Skin epidermis (tissue), 12 donors: ENCODE results near the gene GSN.

Experiments
- H3K27ac ChIP-seq, 21 experiments: fragments of 200-600 bp; sonication (generic) in 11 of 21; one replicate each; pipeline ENCODE4 v1.5.0; 2020; ENCODE audit warnings: mild to moderate bottlenecking in 3 of 21, inconsistent platforms in 2 of 21, moderate library complexity in 2 of 21
- H3K4me3 ChIP-seq, 7 experiments: fragments of 200-600 bp; sonication (generic) in 2 of 7; one replicate each; pipeline ENCODE4 v1.5.0; 2020; ENCODE audit warnings: inconsistent platforms in 2 of 7, mild to moderate bottlenecking in 2 of 7, moderate library complexity in 1 of 7

GSN gene

GRCh38 chr9:121313458-121314152 lies 45.6 kb downstream of the GSN start:
- Histone ChIP-seq H3K27ac (peak overlapping the region in 1 of 21 experiments; percentile 21), H3K4me3 (no peak overlapping the region)

DNA sequence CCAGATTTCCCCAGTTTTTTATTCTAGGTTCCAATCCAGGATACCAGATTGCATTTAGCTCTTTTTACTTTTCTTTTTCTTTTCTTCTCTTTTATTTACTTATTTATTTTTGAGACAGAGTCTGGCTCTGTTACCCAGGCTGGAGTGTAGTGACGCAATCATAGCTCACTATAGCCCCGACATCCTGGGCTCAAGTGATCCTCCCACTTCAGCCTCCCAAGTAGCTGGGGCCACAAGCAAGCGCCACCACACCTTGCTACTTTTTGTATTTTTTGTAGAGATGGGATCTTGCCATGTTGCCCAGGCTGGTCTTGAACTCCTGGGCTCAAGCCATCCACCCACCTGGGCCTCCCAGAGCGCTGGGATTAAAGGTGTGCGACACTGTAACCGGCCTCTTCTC lies 48.4 kb downstream of the GSN start:
- Histone ChIP-seq H3K4me3 (no peak overlapping the region), H3K27ac (peak overlapping the region in 5 of 21 experiments; percentile 26 to 78 (median 38))

DNA sequence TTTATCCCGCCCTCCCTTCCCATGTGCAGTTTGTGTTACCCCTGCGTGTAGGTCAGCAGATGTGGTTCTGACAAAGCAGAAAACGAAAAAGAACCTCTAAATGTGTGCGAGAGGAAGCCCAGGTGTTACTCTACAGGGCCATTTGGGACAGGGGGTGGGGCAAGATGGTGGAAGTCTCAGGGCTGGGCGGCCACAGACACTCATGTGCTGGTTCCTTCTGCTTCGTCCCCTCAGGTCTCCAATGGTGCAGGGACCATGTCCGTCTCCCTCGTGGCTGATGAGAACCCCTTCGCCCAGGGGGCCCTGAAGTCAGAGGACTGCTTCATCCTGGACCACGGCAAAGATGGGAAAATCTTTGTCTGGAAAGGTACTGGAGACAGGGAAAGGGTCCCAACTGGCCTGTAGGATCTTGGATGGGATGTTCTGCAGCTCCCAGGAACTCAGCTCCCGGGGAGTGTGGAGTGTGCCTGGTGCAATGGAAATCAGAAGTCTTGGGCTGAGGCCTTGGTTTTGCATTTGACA lies 49.0 kb downstream of the GSN start:
- Histone ChIP-seq H3K4me3 (no peak overlapping the region), H3K27ac (peak overlapping the region in 7 of 21 experiments; percentile 26 to 78 (median 61))

DNA sequence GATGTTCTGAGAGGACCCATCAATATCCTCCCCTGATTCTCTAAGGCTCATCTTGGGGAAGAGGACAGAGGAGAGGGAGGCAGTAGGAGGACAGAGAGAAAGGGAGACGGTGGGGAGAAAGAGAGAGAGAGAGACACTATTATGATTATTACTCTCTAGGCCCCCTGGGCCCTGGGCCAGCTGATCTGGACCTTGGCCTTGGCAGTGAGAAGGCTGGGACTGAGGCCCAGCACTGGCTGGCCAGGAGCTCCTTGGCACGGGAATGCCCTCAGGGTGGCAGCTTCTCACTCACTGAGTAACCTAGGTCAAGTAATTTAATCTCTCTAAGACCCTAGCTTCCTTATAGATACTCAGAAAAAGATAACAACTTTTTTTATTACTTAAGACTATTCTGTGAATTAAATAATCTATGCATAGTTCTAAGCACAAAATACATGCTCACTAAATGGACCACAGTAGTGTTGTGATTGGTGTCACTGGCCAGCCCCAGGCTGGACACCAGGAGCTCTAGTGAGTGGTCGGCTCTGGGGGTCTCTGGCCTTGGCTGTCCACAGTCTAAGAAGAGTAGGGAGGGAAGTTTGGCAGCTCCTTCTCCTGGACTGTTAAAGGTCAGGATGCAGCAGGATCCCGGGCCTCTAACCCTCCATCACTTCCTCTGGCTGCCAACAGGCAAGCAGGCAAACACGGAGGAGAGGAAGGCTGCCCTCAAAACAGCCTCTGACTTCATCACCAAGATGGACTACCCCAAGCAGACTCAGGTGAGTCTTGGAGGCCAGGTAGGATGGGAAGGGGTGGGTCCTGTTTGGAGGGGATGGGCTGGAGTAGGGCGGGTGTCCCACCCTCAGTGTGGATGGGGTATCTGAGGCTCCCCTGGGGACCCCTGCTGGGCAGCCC lies 50.0 kb downstream of the GSN start:
- H3K27ac ChIP-seq, result peak overlapping the region in 10 of 21 experiments; percentile 27 to 78 (median 62)
- no peak overlapping the region for H3K4me3 ChIP-seq

GRCh38 chr9:121318631-121319382 lies 50.8 kb downstream of the GSN start:
- H3K27ac ChIP-seq, result peak overlapping the region in 8 of 21 experiments; percentile 27 to 78 (median 64)
- no peak overlapping the region for H3K4me3 ChIP-seq

DNA sequence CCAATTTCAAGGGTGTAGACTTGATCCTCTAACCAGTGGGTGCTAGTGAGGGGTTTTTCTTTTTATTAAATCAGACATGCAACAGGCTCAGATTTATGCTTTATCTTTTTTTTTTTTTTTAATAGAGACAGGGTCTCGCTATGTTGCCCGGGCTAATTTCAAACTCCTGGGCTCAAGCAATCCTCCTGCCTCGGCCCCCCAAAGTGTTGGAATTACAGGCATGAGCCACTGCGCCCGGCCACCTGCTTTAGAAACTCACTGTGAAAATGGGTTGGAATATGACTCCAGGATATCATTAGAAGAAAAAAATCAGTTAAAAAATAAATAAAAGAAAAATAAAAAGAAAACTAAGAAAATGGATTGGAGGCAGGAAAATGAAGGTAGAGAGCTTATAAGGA lies 51.4 kb downstream of the GSN start:
- Histone ChIP-seq H3K27ac (peak overlapping the region in 6 of 21 experiments; percentile 21 to 78 (median 68)), H3K4me3 (no peak overlapping the region)

DNA sequence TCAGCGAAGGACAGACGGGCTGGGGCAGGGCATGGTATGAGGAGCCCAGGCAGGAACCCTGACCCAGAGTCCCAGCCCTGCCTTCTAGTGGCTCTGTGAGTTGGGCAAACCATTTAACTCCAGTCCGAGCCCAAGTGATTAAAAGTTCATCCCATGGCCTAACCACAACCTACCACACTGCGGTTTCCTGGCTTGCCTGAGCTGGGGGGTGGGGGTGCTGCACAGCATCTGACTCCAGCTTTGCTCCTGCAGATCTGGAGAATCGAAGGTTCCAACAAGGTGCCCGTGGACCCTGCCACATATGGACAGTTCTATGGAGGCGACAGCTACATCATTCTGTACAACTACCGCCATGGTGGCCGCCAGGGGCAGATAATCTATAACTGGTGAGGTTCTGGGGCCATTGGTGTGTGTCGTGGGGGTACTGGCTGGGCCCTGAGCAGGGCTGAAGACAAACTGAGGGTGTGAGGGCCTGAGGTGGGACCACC lies 53.1 kb downstream of the GSN start:
- H3K27ac ChIP-seq, result peak overlapping the region in 16 of 21 experiments; percentile 10 to 93 (median 57)
- H3K4me3 ChIP-seq, result no peak overlapping the region

DNA sequence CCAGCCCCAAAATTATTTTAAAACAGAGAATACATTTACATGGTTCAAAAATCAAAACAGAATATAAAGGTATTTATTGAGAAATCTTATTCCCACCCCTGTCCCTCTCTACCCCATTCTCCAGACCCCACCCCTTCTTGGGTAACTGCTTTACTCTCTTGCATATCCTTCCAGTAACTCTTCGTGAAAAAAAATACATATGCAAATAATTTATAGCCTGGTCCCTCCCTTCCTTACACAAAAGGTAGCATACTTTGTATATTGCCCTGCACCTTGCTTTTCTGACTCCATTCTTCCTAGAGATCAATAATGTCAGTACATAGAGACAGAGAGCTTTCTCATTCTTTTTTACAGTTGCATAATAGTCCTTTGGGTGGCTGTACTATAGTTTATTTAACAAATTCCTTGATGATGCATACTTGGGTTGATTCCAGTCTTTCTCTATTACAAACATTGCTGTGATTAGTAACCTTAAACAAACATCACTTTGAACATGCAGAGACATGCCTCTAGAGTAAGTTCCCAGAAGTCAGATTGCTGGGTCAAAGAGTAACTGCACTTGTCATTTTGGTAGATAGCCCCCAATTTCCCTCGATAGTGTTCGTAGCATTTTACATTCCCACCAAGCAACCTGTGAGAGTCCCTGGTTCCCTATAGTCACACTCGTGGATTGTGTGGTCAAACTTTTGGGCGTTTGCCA lies 54.2 kb downstream of the GSN start:
- no peak overlapping the region for H3K4me3 ChIP-seq
- peak overlapping the region in 18 of 21 experiments; percentile 32 to 93 (median 67) for H3K27ac ChIP-seq

DNA sequence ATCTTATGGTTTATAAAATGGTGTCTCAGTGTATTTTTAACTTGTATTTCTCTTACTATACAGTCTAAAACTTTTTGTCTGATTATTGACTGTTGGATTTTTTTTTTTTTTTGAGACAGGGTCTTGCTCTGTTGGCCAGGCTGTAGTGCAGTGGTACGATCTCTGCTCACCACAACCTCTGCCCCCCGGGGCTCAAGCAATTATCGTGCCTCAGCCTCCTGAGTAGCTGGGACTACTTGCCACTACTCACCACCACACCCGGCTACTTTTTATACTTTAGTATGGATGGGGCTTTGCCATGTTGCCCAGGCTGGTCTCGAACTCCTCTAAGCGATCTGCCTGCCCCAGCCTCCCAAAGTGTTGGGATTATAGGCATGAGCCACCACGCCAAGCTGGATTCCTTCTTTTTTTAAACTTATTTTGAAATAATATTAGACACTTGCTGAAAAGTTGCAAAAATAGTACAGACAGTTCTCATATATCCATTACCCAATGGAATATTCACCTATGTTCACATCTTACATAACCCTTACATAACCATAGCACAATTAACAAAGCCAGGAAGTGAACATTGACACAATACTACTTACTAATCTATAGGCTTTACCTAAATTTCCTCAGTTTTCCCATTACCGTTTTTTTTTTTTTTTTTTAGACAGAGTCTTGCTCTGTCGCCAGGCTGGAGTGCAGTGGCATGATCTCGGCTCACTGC lies 54.9 kb downstream of the GSN start:
- H3K27ac ChIP-seq, result peak overlapping the region in 18 of 21 experiments; percentile 24 to 93 (median 67)
- H3K4me3 ChIP-seq, result no peak overlapping the region

- H3K4me3 ChIP-seq, result no peak overlapping the region
- H3K27ac ChIP-seq, result peak overlapping the region in 11 of 21 experiments; percentile 24 to 93 (median 79)
Observed at GRCh38 chr9:121323449-121324151, 55.6 kb downstream of the GSN start.

GRCh38 chr9:121324316-121324715 lies 56.4 kb downstream of the GSN start:
- Histone ChIP-seq H3K27ac (peak overlapping the region in 12 of 21 experiments; percentile 5 to 93 (median 84)), H3K4me3 (no peak overlapping the region)

DNA sequence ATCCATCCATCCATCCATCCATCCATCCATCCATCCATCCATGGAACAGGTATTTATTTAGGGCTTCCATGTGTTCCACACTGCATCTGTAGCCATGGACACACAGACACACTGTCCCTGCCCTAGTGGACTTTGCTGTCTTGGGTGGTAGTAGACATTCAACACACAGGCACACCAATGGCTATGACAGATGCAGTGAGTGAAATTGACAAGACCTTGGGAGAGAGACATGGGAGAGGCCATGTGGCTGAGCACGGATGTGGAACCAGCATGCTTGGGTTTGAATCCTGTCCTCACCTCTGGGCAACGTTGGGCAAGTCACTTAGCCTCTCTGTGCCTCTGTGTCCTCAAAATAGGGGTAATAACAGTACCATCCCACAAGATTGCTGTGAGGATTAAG lies 56.8 kb downstream of the GSN start:
- H3K27ac ChIP-seq, result peak overlapping the region in 17 of 21 experiments; percentile 5 to 93 (median 81)
- no peak overlapping the region for H3K4me3 ChIP-seq

DNA sequence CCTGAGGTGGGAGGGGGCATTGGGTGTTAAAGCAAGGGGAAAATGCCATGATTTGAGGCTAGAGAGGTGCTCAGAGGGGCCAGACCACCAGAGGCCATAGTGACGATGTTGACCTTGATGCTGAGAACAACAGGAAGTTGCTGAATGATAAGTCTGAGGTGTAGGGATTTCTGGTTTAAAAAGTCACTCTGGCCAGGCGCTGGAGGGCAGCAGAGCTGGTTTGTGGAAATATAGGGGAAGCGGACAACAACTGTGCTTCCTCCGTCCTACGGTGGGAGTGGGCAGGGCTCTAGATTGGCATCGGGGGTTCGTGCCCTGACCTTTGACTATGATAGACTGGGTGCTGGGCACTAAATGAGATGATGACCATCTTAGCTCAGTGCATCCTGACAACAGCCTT lies 57.4 kb downstream of the GSN start:
- no peak overlapping the region for H3K4me3 ChIP-seq

GRCh38 chr9:121326130-121326838 lies 58.3 kb downstream of the GSN start:
- Histone ChIP-seq H3K4me3 (no peak overlapping the region), H3K27ac (peak overlapping the region in 19 of 21 experiments; percentile 37 to 93 (median 79))

More for the DNA sequence above, 57.4 kb downstream of the GSN start:
- H3K27ac ChIP-seq, result peak overlapping the region in 20 of 21 experiments; percentile 37 to 93 (median 78)

GRCh38 chr9:121326901-121327613 lies 59.1 kb downstream of the GSN start:
- H3K27ac ChIP-seq, result peak overlapping the region in 19 of 21 experiments; percentile 18 to 92 (median 74)
- H3K4me3 ChIP-seq, result no peak overlapping the region

- H3K4me3 ChIP-seq, result no peak overlapping the region
- peak overlapping the region in 10 of 21 experiments; percentile 20 to 92 (median 54) for H3K27ac ChIP-seq
Observed at GRCh38 chr9:121328476-121328875, 60.5 kb downstream of the GSN start.
